Small intestine (tissue), 16 donors: ENCODE measurements around the gene ATAD5. TPM values are rescaled to one million over a fixed set of nuclear protein-coding genes. Genes with fewer than 3 reads are reported as not detected.

ENCODE experiments used
- DNase-seq, 2 donors: peaks; one replicate each; pipeline versions ENCODE4 v3.0.0 to v3.0.0-alpha.2; 2013
- FAIRE-seq: peaks from 2 replicates; lab custom pipeline; 2012; peaks lifted over from hg19 to GRCh38; lab: Jason Lieb, UNC
- H3K27ac ChIP-seq, 3 donors: one replicate each; pipeline ENCODE4 v1.5.1; 2013; ENCODE audit warnings: low read length in 2 of 3, mild to moderate bottlenecking in 2 of 3, control low read depth in 1 of 3, inconsistent platforms in 1 of 3, low read depth in 1 of 3, moderate library complexity in 1 of 3
- H3K27me3 ChIP-seq, 3 donors: one replicate each; pipeline ENCODE4 v1.6.1; 2013; ENCODE audit warnings: low read length in 3 of 3, inconsistent platforms in 1 of 3; ENCODE audit not compliant: control insufficient read depth in 3 of 3, insufficient read depth in 3 of 3
- H3K36me3 ChIP-seq, 3 donors: one replicate each; pipeline ENCODE4 v1.6.1; 2013; ENCODE audit warnings: low read length in 3 of 3, inconsistent platforms in 1 of 3, low read depth in 1 of 3, mild to moderate bottlenecking in 1 of 3, moderate library complexity in 1 of 3; ENCODE audit not compliant: control insufficient read depth in 3 of 3, insufficient read depth in 2 of 3
- H3K4me1 ChIP-seq, 3 donors: one replicate each; pipeline ENCODE4 v1.6.1; 2013; ENCODE audit warnings: low read length in 2 of 3, inconsistent platforms in 1 of 3, low read depth in 1 of 3, mild to moderate bottlenecking in 1 of 3, moderate library complexity in 1 of 3; ENCODE audit not compliant: control insufficient read depth in 3 of 3, insufficient read depth in 2 of 3
- H3K4me3 ChIP-seq, 3 donors: one replicate each; pipeline ENCODE4 v1.5.1; 2013; ENCODE audit warnings: low read length in 3 of 3, control low read depth in 1 of 3, inconsistent platforms in 1 of 3, low read depth in 1 of 3, mild to moderate bottlenecking in 1 of 3, moderate library complexity in 1 of 3
- H3K9me3 ChIP-seq, 2 donors: one replicate each; pipeline ENCODE4 v1.6.1; 2013; ENCODE audit warnings: low read depth in 1 of 2, low read length in 1 of 2; ENCODE audit not compliant: control insufficient read depth in 2 of 2, insufficient read depth in 1 of 2
- WGBS, 3 donors: extraction: QIAGEN DNeasy Blood & Tissue Kit; methylation state at CpG; one replicate each; pipeline ENCODE4 v1.1.7; 2013; 5-methylcytosine and 5-hydroxymethylcytosine counted together
- long read RNA-seq, 10 donors: transcript quantifications; one replicate each; lab custom pipeline, GENCODE V29; 2026
- polyA plus RNA-seq, 4 donors: library from polyadenylated mRNA; stranded (reverse) in 3 of 4; unstranded in 1 of 4; fragments of 200-250 nt in 3 of 4; fragments of 120-200 nt in 1 of 4; gene quantifications; one replicate each; pipeline versions ENCODE4 v1.2.1 to v1.2.3, GENCODE V29; 2013
- donor health status: healthy with polysubstance abuse.
- donor health status: control.
- donor health status: control.
- donor health status: Bipolar disorder and iron deficiency.
- donor health status: healthy.

Gene ATAD5, protein sequence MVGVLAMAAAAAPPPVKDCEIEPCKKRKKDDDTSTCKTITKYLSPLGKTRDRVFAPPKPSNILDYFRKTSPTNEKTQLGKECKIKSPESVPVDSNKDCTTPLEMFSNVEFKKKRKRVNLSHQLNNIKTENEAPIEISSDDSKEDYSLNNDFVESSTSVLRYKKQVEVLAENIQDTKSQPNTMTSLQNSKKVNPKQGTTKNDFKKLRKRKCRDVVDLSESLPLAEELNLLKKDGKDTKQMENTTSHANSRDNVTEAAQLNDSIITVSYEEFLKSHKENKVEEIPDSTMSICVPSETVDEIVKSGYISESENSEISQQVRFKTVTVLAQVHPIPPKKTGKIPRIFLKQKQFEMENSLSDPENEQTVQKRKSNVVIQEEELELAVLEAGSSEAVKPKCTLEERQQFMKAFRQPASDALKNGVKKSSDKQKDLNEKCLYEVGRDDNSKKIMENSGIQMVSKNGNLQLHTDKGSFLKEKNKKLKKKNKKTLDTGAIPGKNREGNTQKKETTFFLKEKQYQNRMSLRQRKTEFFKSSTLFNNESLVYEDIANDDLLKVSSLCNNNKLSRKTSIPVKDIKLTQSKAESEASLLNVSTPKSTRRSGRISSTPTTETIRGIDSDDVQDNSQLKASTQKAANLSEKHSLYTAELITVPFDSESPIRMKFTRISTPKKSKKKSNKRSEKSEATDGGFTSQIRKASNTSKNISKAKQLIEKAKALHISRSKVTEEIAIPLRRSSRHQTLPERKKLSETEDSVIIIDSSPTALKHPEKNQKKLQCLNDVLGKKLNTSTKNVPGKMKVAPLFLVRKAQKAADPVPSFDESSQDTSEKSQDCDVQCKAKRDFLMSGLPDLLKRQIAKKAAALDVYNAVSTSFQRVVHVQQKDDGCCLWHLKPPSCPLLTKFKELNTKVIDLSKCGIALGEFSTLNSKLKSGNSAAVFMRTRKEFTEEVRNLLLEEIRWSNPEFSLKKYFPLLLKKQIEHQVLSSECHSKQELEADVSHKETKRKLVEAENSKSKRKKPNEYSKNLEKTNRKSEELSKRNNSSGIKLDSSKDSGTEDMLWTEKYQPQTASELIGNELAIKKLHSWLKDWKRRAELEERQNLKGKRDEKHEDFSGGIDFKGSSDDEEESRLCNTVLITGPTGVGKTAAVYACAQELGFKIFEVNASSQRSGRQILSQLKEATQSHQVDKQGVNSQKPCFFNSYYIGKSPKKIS (N-terminal part only)
- 1 to 10 TPM in 2 of 4 donors, under 1 TPM in 2; 0.22 to 4.9 (median 0.82) TPM for polyA plus RNA-seq
- long read RNA-seq, donor 1 = 0 reads
- long read RNA-seq, donor 2 = 0 reads
- long read RNA-seq, donor 3 = 0 reads
- long read RNA-seq, donor 4 = 0 reads
- long read RNA-seq, donor 5, partial matches to known transcripts = 9 of 9 reads
- long read RNA-seq, donor 5, other reads (novel, unspliced or antisense) = 0 of 9 reads
- long read RNA-seq, donor 6 = 0 reads
- long read RNA-seq, donor 7, partial matches to known transcripts = 0 of 5 reads
- long read RNA-seq, donor 7, other reads (novel, unspliced or antisense) = 5 of 5 reads
- long read RNA-seq, donor 8 = 0 reads
- long read RNA-seq, donor 9 = 0 reads
- long read RNA-seq, donor 10 = 0 reads

DNA sequence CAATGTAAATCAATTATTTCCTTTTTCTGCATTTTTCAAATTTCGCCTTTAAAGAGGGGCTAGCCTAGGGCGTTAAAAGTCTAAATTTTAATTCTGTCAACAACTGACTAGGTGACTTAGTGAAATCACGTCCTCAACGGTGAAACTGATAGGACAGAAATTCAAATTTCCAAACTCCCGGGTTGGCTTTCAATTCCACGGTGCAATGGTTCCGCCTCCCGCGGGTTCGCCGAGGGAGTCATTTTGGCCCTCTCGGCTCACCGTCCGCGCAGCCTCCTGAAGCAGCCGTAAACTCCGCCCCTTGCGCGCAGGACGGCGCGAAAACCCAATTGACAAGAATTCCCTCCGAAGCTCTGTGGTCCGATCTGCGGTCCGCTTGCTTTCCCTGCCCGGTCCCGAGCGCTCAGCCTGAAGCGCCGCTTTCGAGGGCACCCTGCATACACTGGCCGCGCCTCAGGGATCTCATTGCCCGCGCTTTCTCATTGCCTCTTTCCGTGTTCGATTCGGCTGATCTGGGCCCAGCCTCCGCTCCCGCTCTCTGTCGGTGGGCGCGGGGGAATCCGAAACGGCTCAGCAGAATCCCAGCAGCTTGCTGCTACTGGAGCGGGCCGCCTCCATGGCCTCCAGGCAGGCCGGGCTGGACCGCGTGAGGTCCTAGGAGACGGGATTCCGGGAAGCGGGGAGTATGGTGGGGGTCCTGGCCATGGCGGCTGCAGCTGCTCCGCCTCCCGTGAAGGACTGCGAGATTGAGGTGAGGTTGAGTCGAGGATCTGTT is at the start of gene ATAD5:
Gene ATAD5 (plus strand): TSS at position 304 of the 775 bp plus-strand sequence. CDS start 382 bp downstream, at position 686.
- WGBS, 3 donors = 0 to 1% (median 0%) methylated on average over 59 of the region's 59 CpGs
- peaks cover 0 to 4% (median 0%) of the 10 kb centered on the region in 3 donors for H3K4me1 ChIP-seq
- peak within 1 kb of the TSS in 2 of 3 donors; percentile 19 to 48 for H3K27ac ChIP-seq
- DNase-seq (peak; percentile 91 to 96), FAIRE-seq (no peak)
- H3K27me3 ChIP-seq = no peaks in the 10 kb centered on the region
- peaks cover 0 to 2% (median 0%) of the 10 kb centered on the region in 3 donors for H3K36me3 ChIP-seq
- H3K9me3 ChIP-seq = no peaks in the 10 kb centered on the region
- peak within 1 kb of the TSS; percentile 79 to 81 (median 81) for H3K4me3 ChIP-seq

DNA sequence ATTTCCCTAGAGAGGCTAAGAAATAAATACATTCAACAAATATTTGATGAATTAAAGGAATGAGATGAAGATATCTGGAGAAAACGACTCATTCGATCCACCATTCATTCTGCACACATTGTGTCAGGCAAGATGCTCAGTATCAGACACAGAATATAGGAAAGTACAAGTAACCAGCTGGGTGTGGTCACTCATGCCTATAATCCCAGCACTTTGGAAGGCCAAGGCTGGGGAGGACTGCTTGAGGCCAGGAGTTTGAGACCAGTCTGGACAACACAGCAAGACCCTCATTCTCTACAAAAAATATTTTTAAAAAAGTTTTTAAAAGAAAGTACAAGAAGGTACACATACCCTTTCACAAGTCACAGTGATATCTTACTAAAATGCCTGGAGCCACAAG is 49.6 kb upstream of the ATAD5 start:
- no peaks in the 10 kb centered on the region for H3K9me3 ChIP-seq
- H3K4me1 ChIP-seq = no peaks in the 10 kb centered on the region
- H3K36me3 ChIP-seq = peaks cover 2 to 36% (median 4%) of the 10 kb centered on the region in 3 donors
- 88 to 90% (median 90%) methylated on average over 2 of the region's 2 CpGs for WGBS, 3 donors
- DNase-seq (no peak), FAIRE-seq (no peak)
- no peaks in the 10 kb centered on the region for H3K27me3 ChIP-seq
- H3K27ac ChIP-seq = no peak overlapping the region
- no peak overlapping the region for H3K4me3 ChIP-seq

DNA sequence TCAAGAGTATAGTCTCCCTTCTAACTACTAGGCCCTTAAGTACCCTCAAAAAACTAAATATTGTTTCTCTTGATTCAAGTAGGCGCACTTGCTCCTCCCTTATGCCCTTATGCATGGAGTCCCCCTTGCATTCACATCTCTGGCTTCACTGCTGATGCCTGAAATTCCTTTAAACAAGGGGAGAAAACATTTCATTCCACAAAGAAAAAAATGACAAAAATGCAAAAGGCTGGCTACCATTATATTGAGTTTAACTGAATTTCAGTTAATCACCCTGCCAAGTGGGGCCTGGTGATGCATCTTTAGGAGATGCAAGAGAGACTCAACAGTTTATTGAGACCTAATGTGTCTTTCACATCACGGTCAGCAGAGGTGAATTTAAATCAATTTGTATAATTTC is 42.8 kb upstream of the ATAD5 start:
- H3K27me3 ChIP-seq = no peaks in the 10 kb centered on the region
- peaks cover 0 to 5% (median 0%) of the 10 kb centered on the region in 3 donors for H3K4me1 ChIP-seq
- H3K36me3 ChIP-seq = peaks cover 2 to 49% (median 6%) of the 10 kb centered on the region in 3 donors
- H3K27ac ChIP-seq = no peak overlapping the region
- DNase-seq (no peak), FAIRE-seq (no peak)
- H3K4me3 ChIP-seq = no peak overlapping the region
- no peaks in the 10 kb centered on the region for H3K9me3 ChIP-seq
- WGBS, 3 donors = 83 to 90% (median 87%) methylated on average over 2 of the region's 2 CpGs

DNA sequence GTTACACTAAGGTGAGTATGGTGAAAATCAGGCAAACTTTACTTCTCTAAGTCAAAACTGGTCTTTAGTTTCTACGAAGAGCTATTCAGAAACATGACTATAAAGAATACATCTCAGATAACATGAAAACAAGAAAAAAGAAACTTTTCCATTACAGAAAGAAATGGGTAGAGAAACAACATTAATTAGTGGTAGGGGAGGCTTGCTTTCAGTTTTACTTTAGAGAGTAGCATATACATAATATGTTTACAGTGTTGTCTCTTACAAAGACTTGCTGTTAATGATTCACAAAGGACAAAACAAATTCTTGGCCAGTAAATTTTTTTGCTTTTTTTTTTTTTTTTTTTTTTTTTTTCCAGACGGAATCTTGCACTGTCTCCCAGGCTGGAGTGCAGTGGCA is 41.5 kb upstream of the ATAD5 start:
- Histone ChIP-seq H3K9me3 (no peaks in the 10 kb centered on the region), H3K4me1 (peaks cover 0 to 5% (median 0%) of the 10 kb centered on the region in 3 donors), H3K36me3 (peaks cover 5 to 52% (median 9%) of the 10 kb centered on the region in 3 donors), H3K27ac (no peak overlapping the region), H3K4me3 (no peak overlapping the region), H3K27me3 (no peaks in the 10 kb centered on the region)
- 30 to 41% (median 35%) methylated on average over 2 of the region's 2 CpGs for WGBS, 3 donors
- FAIRE-seq (no peak), DNase-seq (no peak)

DNA sequence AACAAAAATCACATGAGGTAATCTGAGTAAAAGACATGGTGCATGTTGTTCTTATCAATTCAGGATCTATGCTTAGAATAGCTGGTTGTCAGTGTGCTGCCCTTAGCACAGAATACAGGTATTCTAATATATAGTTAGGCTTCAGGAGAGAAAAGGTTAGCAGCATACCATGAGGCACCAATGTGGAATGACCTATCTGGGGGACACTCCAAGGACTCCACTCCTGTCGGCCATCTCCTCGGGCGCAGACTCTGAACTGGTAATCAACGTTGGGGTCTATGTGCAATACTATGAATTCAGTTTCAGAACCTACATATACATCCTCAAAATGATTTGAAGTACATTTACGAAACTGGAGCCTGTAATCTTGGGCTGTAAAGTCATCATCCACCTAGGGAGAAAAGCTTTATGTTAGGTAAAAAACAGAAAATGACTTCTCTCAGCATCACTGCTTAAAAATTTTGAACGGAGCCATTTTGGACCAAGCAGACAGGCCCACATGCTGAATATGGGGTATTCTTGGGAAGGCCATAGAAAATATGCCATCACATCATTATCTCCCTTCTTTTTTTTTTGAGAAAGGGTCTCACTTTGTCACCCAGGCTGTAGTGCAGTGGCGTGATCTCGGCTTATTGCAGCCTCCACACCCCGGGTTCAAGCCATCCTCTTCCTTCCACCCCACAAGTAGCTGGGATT is 38.3 kb upstream of the ATAD5 start:
- Histone ChIP-seq H3K4me3 (no peak overlapping the region), H3K4me1 (peaks cover 0 to 5% (median 0%) of the 10 kb centered on the region in 3 donors), H3K9me3 (no peaks in the 10 kb centered on the region), H3K36me3 (peaks cover 5 to 44% (median 7%) of the 10 kb centered on the region in 3 donors), H3K27me3 (no peaks in the 10 kb centered on the region), H3K27ac (no peak overlapping the region)
- 90 to 92% (median 91%) methylated on average over 9 of the region's 9 CpGs for WGBS, 3 donors
- no peak for DNase-seq
- FAIRE-seq = no peak

DNA sequence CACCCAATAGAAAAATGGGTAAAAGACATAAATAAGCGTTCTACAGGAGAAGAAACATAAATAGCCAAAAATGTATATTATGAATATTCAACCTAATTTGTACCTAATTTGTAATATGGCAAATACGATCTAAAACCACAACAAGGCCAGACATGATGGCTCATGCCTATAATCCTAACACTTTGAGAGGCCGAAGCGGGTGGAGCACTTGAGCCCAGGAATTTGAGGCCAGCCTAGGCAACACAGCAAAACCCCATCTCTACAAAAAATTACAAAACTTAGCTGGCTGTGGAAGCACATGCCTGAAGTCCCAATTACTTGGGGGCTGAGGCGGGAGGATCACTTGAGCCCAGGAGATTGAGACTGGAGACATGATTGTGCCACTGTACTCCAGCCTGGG is 37.4 kb upstream of the ATAD5 start:
- peaks cover 0 to 5% (median 0%) of the 10 kb centered on the region in 3 donors for H3K4me1 ChIP-seq
- no peaks in the 10 kb centered on the region for H3K9me3 ChIP-seq
- FAIRE-seq (no peak), DNase-seq (no peak)
- no peak overlapping the region for H3K4me3 ChIP-seq
- 88 to 97% (median 96%) methylated on average over 5 of the region's 5 CpGs for WGBS, 3 donors
- H3K27ac ChIP-seq = no peak overlapping the region
- H3K36me3 ChIP-seq = peaks cover 5 to 52% (median 7%) of the 10 kb centered on the region in 3 donors
- no peaks in the 10 kb centered on the region for H3K27me3 ChIP-seq

DNA sequence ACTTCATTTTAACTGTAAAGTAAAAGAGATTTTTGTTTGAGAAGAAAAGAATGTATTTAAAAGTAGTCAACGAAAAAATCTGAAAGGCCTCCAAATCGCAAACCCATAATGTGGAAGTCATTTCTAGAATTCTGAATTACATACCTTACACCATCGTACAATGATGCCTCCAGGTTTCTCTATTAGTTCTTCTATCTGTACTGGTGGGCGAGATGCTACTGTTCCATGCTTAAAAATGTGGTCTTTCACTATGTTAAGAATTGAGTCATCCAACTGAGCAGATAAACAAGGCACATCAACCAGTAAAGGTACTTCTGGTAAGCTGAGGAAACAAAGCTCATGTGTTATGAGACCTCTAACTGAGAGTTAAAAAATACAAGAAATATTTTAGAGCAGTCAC is 35.8 kb upstream of the ATAD5 start:
- Histone ChIP-seq H3K9me3 (no peaks in the 10 kb centered on the region), H3K27me3 (no peaks in the 10 kb centered on the region), H3K4me3 (no peak overlapping the region), H3K4me1 (no peaks in the 10 kb centered on the region), H3K27ac (no peak overlapping the region), H3K36me3 (peaks cover 7 to 58% (median 8%) of the 10 kb centered on the region in 3 donors)
- FAIRE-seq = no peak
- WGBS, 3 donors = 78 to 86% (median 83%) methylated on average over 4 of the region's 4 CpGs
- no peak for DNase-seq
